Hepatocyte (in vitro differentiated cells): ENCODE data around the gene POLE2. TPM values are rescaled to one million over a fixed set of nuclear protein-coding genes. Genes with fewer than 3 reads are reported as not detected.
A peak's percentile ranks its signal among the peaks of the same experiment; 100 is the strongest.
"Not testable (repeated sequence)": the region's sequence is repeated elsewhere in the genome, so short reads cannot be mapped to it uniquely, and the experiment has no call there.

Experiments used
- DNase-seq: peaks from one replicate; pipeline ENCODE4 v3.0.0-alpha.2; 2016; ENCODE audit warnings: low spot score
- H2AFZ ChIP-seq: fragments of 200-600 bp; sonication (generic); 2 replicates; pipeline ENCODE4 v1.6.0; 2016; ENCODE audit warnings: antibody characterized with exemption, mild to moderate bottlenecking
- H3K27ac ChIP-seq: fragments of 200-600 bp; sonication (generic); 2 replicates; pipeline ENCODE4 v1.5.1; 2016; ENCODE audit warnings: mild to moderate bottlenecking
- H3K27me3 ChIP-seq: fragments of 200-600 bp; sonication (generic); 2 replicates; pipeline ENCODE4 v1.6.1; 2016
- H3K36me3 ChIP-seq: fragments of 200-600 bp; sonication (generic); replicated peaks from 2 replicates; pipeline ENCODE4 v1.5.1; 2016; ENCODE audit warnings: low read depth; ENCODE audit not compliant: insufficient read depth
- H3K4me1 ChIP-seq: fragments of 200-600 bp; sonication (generic); 2 replicates; pipeline ENCODE4 v1.5.1; 2016; ENCODE audit warnings: mild to moderate bottlenecking, moderate library complexity; ENCODE audit not compliant: insufficient read depth
- H3K4me2 ChIP-seq: fragments of 200-600 bp; sonication (generic); 2 replicates; pipeline ENCODE4 v1.6.0; 2016
- H3K4me3 ChIP-seq: fragments of 200-600 bp; sonication (generic); 2 replicates; pipeline ENCODE4 v1.5.1; 2016; ENCODE audit warnings: mild to moderate bottlenecking
- H3K79me2 ChIP-seq: fragments of 200-600 bp; sonication (generic); 2 replicates; pipeline ENCODE4 v1.6.0; 2017; ENCODE audit warnings: mild to moderate bottlenecking
- H3K9me2 ChIP-seq: fragments of 200-600 bp; sonication (generic); replicated peaks from 2 replicates; pipeline ENCODE4 v1.6.0; 2017; ENCODE audit warnings: mild to moderate bottlenecking; ENCODE audit not compliant: insufficient read depth
- H3K9me3 ChIP-seq: fragments of 200-600 bp; sonication (generic); 2 replicates; pipeline ENCODE4 v1.5.1; 2016; ENCODE audit warnings: low read depth, mild to moderate bottlenecking
- H4K20me1 ChIP-seq: fragments of 200-600 bp; sonication (generic); 2 replicates; pipeline ENCODE4 v1.6.0; 2016; ENCODE audit warnings: mild to moderate bottlenecking; ENCODE audit not compliant: insufficient read depth, poor library complexity, severe bottlenecking
- CTCF ChIP-seq: fragments of 200-600 bp; sonication (generic); IDR thresholded peaks from 2 replicates; pipeline ENCODE4 v1.5.1; 2016; ENCODE audit warnings: antibody characterized with exemption, mild to moderate bottlenecking; ENCODE audit not compliant: poor library complexity
- EZH2 ChIP-seq: fragments of 200-600 bp; sonication (generic); IDR thresholded peaks from 2 replicates; pipeline ENCODE4 v1.6.1; 2016; ENCODE audit warnings: antibody characterized with exemption, mild to moderate bottlenecking, borderline replicate concordance
- EZH2phosphoT487 ChIP-seq: fragments of 200-600 bp; sonication (generic); IDR thresholded peaks from one replicate; pipeline ENCODE4 v1.6.1; 2018; ENCODE audit warnings: antibody characterized with exemption, mild to moderate bottlenecking, low read depth, moderate library complexity; ENCODE audit not compliant: unreplicated experiment, severe bottlenecking
- WGBS: methylation state at CpG from one replicate; pipeline ENCODE4 v1.1.6; 2016; ENCODE audit warnings: low lambda C conversion rate; ENCODE audit errors: missing lambda C conversion rate; 5-methylcytosine and 5-hydroxymethylcytosine counted together
- polyA plus RNA-seq: library from polyadenylated mRNA; unstranded; fragments of >200 nt; fragmentation: Nextera tagmentation; extraction: Ambion mirVana; gene quantifications from 2 replicates; pipeline ENCODE4 v1.2.1, GENCODE V29; 2016
- total RNA-seq: library from RNA; depleted of rRNA; stranded (reverse); fragments of >200 nt; gene quantifications from 2 replicates; pipeline ENCODE4 v1.2.3, GENCODE V29; 2014

POLE2 gene
- total and polyA plus RNA-seq, 2 experiments from 2014 or later, result 3.9 to 7.6 TPM

- Histone ChIP-seq H4K20me1 (no peaks in the 10 kb centered on the region), H3K9me2 (no peaks in the 10 kb centered on the region), H3K4me1 (no peaks in the 10 kb centered on the region), H3K4me3 (no peak overlapping the region), H3K4me2 (no peak overlapping the region), H2AFZ (no peak overlapping the region), H3K27me3 (no peaks in the 10 kb centered on the region), H3K79me2 (no peaks in the 10 kb centered on the region), H3K9me3 (no peaks in the 10 kb centered on the region), H3K27ac (no peak overlapping the region), H3K36me3 (peaks cover 3% of the 10 kb centered on the region)
- no peak for DNase-seq
- TF ChIP-seq EZH2 (no peak), EZH2phosphoT487 (no peak), CTCF (no peak)
- WGBS, result 88% methylated on average over 3 of the region's 3 CpGs
Observed at GRCh38 chr14:49703965-49704364, 16.0 kb upstream of the POLE2 start.

GRCh38 chr14:49702725-49703124, 14.7 kb upstream of the POLE2 start:
- H3K9me2 ChIP-seq, result no peaks in the 10 kb centered on the region
- H4K20me1 ChIP-seq, result no peaks in the 10 kb centered on the region
- no peaks in the 10 kb centered on the region for H3K79me2 ChIP-seq
- no peak overlapping the region for H3K27ac ChIP-seq
- H2AFZ ChIP-seq, result no peak overlapping the region
- peaks cover 3% of the 10 kb centered on the region for H3K36me3 ChIP-seq
- H3K27me3 ChIP-seq, result no peaks in the 10 kb centered on the region
- 92% methylated on average over 4 of the region's 4 CpGs for WGBS
- no peak for TF ChIP-seq EZH2phosphoT487
- TF ChIP-seq EZH2, result no peak
- no peak for TF ChIP-seq CTCF
- no peak overlapping the region for H3K4me3 ChIP-seq
- no peak overlapping the region for H3K4me2 ChIP-seq
- H3K4me1 ChIP-seq, result no peaks in the 10 kb centered on the region
- no peak for DNase-seq
- H3K9me3 ChIP-seq, result no peaks in the 10 kb centered on the region

GRCh38 chr14:49693735-49694124, 5.7 kb upstream of the POLE2 start:
- H3K27me3 ChIP-seq, H3K36me3 ChIP-seq, H3K9me3 ChIP-seq, DNase-seq, H3K4me1 ChIP-seq, H3K79me2 ChIP-seq, H4K20me1 ChIP-seq, H3K9me2 ChIP-seq: not testable (repeated sequence)
- Histone ChIP-seq H2AFZ (peak overlapping the region; percentile 90), H3K4me3 (peak overlapping the region; percentile 37), H3K4me2 (peak overlapping the region; percentile 83), H3K27ac (peak overlapping the region; percentile 99)
- WGBS, result 35% methylated on average over 11 of the region's 13 CpGs

- DNase-seq, result peak; percentile 91
- Histone ChIP-seq H3K9me2 (no peaks in the 10 kb centered on the region), H3K9me3 (no peaks in the 10 kb centered on the region), H3K36me3 (no peaks in the 10 kb centered on the region), H3K4me3 (peak within 1 kb of the TSS; percentile 37), H2AFZ (peak within 1 kb of the TSS; percentile 90), H3K79me2 (peaks cover 8% of the 10 kb centered on the region), H4K20me1 (no peaks in the 10 kb centered on the region), H3K4me2 (peak within 1 kb of the TSS; percentile 83), H3K27me3 (no peaks in the 10 kb centered on the region), H3K27ac (peak within 1 kb of the TSS; percentile 99), H3K4me1 (peaks cover 5% of the 10 kb centered on the region)
- WGBS, result 2% methylated on average over 58 of the region's 88 CpGs
- TF ChIP-seq EZH2phosphoT487 (no peak), CTCF (no peak), EZH2 (no peak)
Observed at GRCh38 chr14:49692811-49693734, 5.1 kb upstream of the POLE2 start, which contains the start of gene KLHDC1. KLHDC1 (plus strand) TSS chr14:49693120; CDS start chr14:49693195, 75 bp downstream.
